Hepatocyte (in vitro differentiated cells): ENCODE measurements around the gene PDE8B.

ENCODE experiments used
- EZH2 ChIP-seq: fragments of 200-600 bp; sonication (generic); IDR thresholded peaks from 2 replicates; pipeline ENCODE4 v1.6.1; 2016; ENCODE audit warnings: antibody characterized with exemption, mild to moderate bottlenecking, borderline replicate concordance
- EZH2phosphoT487 ChIP-seq: fragments of 200-600 bp; sonication (generic); IDR thresholded peaks from one replicate; pipeline ENCODE4 v1.6.1; 2018; ENCODE audit warnings: antibody characterized with exemption, mild to moderate bottlenecking, low read depth, moderate library complexity; ENCODE audit not compliant: unreplicated experiment, severe bottlenecking
- TF ChIP-seq, protein P1 (sequence below): fragments of 200-600 bp; sonication (generic); IDR thresholded peaks from 2 replicates; pipeline ENCODE4 v1.5.1; 2016; ENCODE audit warnings: antibody characterized with exemption, mild to moderate bottlenecking; ENCODE audit not compliant: poor library complexity

- TF ChIP-seq EZH2 (no peak), EZH2phosphoT487 (no peak)
- TF ChIP-seq, protein P1, sequence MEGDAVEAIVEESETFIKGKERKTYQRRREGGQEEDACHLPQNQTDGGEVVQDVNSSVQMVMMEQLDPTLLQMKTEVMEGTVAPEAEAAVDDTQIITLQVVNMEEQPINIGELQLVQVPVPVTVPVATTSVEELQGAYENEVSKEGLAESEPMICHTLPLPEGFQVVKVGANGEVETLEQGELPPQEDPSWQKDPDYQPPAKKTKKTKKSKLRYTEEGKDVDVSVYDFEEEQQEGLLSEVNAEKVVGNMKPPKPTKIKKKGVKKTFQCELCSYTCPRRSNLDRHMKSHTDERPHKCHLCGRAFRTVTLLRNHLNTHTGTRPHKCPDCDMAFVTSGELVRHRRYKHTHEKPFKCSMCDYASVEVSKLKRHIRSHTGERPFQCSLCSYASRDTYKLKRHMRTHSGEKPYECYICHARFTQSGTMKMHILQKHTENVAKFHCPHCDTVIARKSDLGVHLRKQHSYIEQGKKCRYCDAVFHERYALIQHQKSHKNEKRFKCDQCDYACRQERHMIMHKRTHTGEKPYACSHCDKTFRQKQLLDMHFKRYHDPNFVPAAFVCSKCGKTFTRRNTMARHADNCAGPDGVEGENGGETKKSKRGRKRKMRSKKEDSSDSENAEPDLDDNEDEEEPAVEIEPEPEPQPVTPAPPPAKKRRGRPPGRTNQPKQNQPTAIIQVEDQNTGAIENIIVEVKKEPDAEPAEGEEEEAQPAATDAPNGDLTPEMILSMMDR: no peak
Measured at GRCh38 chr5:77223653-77224052, 13.2 kb downstream of the PDE8B start.
